Raji (cell line): Measurements from ENCODE around the gene TSPAN4.

Experiments used
- POLR2A ChIP-seq: IDR thresholded peaks from 2 replicates; pipeline ENCODE4 v1.6.1; 2011; ENCODE audit warnings: low read depth, low read length, control low read depth; ENCODE audit not compliant: insufficient read depth

TSPAN4 gene

GRCh38 chr11:846496-847098 lies 3.9 kb downstream of the TSPAN4 start:
- TF ChIP-seq POLR2A, result no peak

GRCh38 chr11:847876-848275 lies 5.2 kb downstream of the TSPAN4 start:
- no peak for TF ChIP-seq POLR2A

- no peak for TF ChIP-seq POLR2A
Measured at GRCh38 chr11:848380-848931, 5.8 kb downstream of the TSPAN4 start.

GRCh38 chr11:849104-849824 lies 6.6 kb downstream of the TSPAN4 start:
- TF ChIP-seq POLR2A, result no peak

- TF ChIP-seq POLR2A, result no peak
Measured at GRCh38 chr11:849951-850774, 7.5 kb downstream of the TSPAN4 start.

- TF ChIP-seq POLR2A, result no peak
Measured at GRCh38 chr11:850775-851763, 8.4 kb downstream of the TSPAN4 start.

GRCh38 chr11:852762-853161 lies 10.1 kb downstream of the TSPAN4 start:
- TF ChIP-seq POLR2A, result no peak

GRCh38 chr11:853682-854448 lies 11.2 kb downstream of the TSPAN4 start:
- no peak for TF ChIP-seq POLR2A

GRCh38 chr11:854601-855329 lies 12.1 kb downstream of the TSPAN4 start:
- TF ChIP-seq POLR2A, result no peak

GRCh38 chr11:855330-855674 lies 12.7 kb downstream of the TSPAN4 start:
- no peak for TF ChIP-seq POLR2A

GRCh38 chr11:855796-856195 lies 13.1 kb downstream of the TSPAN4 start:
- no peak for TF ChIP-seq POLR2A

- no peak for TF ChIP-seq POLR2A
Measured at GRCh38 chr11:856397-856796, 13.7 kb downstream of the TSPAN4 start.

GRCh38 chr11:858053-858761 lies 15.6 kb downstream of the TSPAN4 start:
- no peak for TF ChIP-seq POLR2A
